Measurements from ENCODE around the gene MOBP. TPM values are rescaled to one million over a fixed set of nuclear protein-coding genes. Genes with fewer than 3 reads are reported as not detected.

Gene MOBP
- total and polyA plus RNA-seq, 2 of the 4 experiments (the other 2 are of a cell fraction): not detected

DNA sequence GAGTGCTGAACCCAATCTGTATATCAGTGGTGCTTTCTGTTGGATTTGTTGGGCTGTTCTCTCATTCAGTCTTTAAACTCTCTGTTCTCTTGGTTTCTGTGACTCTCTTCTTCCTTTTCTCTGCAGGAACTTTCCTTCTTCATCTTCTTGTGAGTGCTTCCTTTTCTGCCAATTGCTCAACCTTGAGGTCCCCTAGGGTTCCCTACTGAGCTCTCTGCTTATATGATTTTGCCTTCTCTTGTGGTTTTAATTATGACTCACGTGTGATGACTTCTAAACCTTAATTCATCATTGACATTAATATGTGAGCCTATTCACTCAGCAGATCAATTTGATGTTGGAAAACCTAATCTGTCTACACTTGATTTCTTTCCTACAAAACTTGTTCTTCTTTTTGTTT, 39.4 kb downstream of the MOBP start:
- H3K27me3 ChIP-seq (ENCODE audit: control insufficient read depth, insufficient read depth, low read length): peaks cover 9% of the 10 kb centered on the region
- no peaks in the 10 kb centered on the region for H3K36me3 ChIP-seq (ENCODE audit: control insufficient read depth, insufficient read depth, low read length)
- no peak for TF ChIP-seq FOS (IDR thresholded peaks at IDR 0.05; ENCODE audit: low read depth, low read length)
- TF ChIP-seq, protein P1, sequence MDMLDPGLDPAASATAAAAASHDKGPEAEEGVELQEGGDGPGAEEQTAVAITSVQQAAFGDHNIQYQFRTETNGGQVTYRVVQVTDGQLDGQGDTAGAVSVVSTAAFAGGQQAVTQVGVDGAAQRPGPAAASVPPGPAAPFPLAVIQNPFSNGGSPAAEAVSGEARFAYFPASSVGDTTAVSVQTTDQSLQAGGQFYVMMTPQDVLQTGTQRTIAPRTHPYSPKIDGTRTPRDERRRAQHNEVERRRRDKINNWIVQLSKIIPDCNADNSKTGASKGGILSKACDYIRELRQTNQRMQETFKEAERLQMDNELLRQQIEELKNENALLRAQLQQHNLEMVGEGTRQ (IDR thresholded peaks at IDR 0.05; ENCODE audit: low read depth, low read length): no peak
- no peak for TF ChIP-seq MXI1 (IDR thresholded peaks at IDR 0.05; ENCODE audit: borderline replicate concordance, low read depth, low read length)
- no peak for TF ChIP-seq MAZ (IDR thresholded peaks at IDR 0.05; ENCODE audit: borderline replicate concordance, low read depth, low read length)
- TF ChIP-seq POLR2A (IDR thresholded peaks at IDR 0.05; ENCODE audit: low read depth, low read length): no peak
- TF ChIP-seq, protein P2, sequence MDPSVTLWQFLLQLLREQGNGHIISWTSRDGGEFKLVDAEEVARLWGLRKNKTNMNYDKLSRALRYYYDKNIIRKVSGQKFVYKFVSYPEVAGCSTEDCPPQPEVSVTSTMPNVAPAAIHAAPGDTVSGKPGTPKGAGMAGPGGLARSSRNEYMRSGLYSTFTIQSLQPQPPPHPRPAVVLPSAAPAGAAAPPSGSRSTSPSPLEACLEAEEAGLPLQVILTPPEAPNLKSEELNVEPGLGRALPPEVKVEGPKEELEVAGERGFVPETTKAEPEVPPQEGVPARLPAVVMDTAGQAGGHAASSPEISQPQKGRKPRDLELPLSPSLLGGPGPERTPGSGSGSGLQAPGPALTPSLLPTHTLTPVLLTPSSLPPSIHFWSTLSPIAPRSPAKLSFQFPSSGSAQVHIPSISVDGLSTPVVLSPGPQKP (IDR thresholded peaks at IDR 0.05; ENCODE audit: borderline replicate concordance, low read depth, low read length): no peak
- CTCF ChIA-PET: interaction anchor here (0.6 kb wide), 1 partner anchor 67 kb away, joined by 4 read pairs; no protein-coding TSS in a partner anchor
- H3K18ac ChIP-seq (ENCODE audit: low read depth, low read length): no peak overlapping the region
- H3K56ac ChIP-seq (ENCODE audit: extremely low read depth, insufficient read depth, low read length): no peak overlapping the region
- POLR2A ChIA-PET (ENCODE audit: unreplicated experiment): no interaction called here
- WGBS, 2 experiments (ENCODE audit: extremely low coverage in 2 of 2, insufficient read length in 1 of 2): no CpG with 5 or more reads among the region's 1 CpG
- no peak overlapping the region for H3K4me2 ChIP-seq (ENCODE audit: low read depth, low read length)
- H3K23ac ChIP-seq (ENCODE audit: low read depth, low read length): no peak overlapping the region
- no peaks in the 10 kb centered on the region for H3K4me1 ChIP-seq (ENCODE audit: control insufficient read depth, insufficient read depth, low read length)
- H4K20me1 ChIP-seq (ENCODE audit: insufficient read depth, low read length): no peaks in the 10 kb centered on the region
- no peak overlapping the region for H2AFZ ChIP-seq (replicated peaks; ENCODE audit: low read length, poor library complexity)
- no peak overlapping the region for H3K4me3 ChIP-seq (ENCODE audit: insufficient read depth, low read depth, low read length)
- H2AK5ac ChIP-seq (ENCODE audit: low read depth, low read length): no peak overlapping the region
- H3K14ac ChIP-seq (replicated peaks; ENCODE audit: low read depth, low read length): no peak overlapping the region
- DNase-seq (no peak), ATAC-seq (ENCODE audit: low read depth) (no peak)
- H2BK15ac ChIP-seq (ENCODE audit: low read depth, low read length): no peak overlapping the region
- H4K8ac ChIP-seq (ENCODE audit: low read depth in 2 of 2, low read length in 2 of 2): no peak overlapping the region
- no peak overlapping the region for H4K91ac ChIP-seq (ENCODE audit: insufficient read depth, low read depth, low read length)
- no peak overlapping the region for H2BK20ac ChIP-seq (ENCODE audit: low read depth, low read length)
- H3K79me1 ChIP-seq (ENCODE audit: low read depth in 1 of 2, low read length in 2 of 2): no peaks in the 10 kb centered on the region
- H3K9ac ChIP-seq (ENCODE audit: low read depth, low read length): no peak overlapping the region
- H3K9me3 ChIP-seq (ENCODE audit: control insufficient read depth, insufficient read depth, low read length): no peaks in the 10 kb centered on the region
- no peak overlapping the region for H2AK9ac ChIP-seq (replicated peaks; ENCODE audit: low read depth, low read length, poor library complexity)
- H3K27ac ChIP-seq (ENCODE audit: insufficient read depth, low read length): no peak overlapping the region
- H3K4ac ChIP-seq (ENCODE audit: low read depth, low read length): no peak overlapping the region
- intact Hi-C loops (cut with micrococcal nuclease): no loop called here
- no peaks in the 10 kb centered on the region for H3K9me1 ChIP-seq (ENCODE audit: insufficient read depth, low read length)
- in situ Hi-C loops (cut with MboI; ENCODE audit: low sequenced_read_pairs): no loop called here
- H4K5ac ChIP-seq (ENCODE audit: low read depth, low read length): no peak overlapping the region
- H2BK5ac ChIP-seq (ENCODE audit: low read depth, low read length, poor library complexity, severe bottlenecking): no peak overlapping the region
- BruUV-seq (replicated peaks): no TSS peak
- dilution Hi-C loops (cut with HindIII; ENCODE audit: low sequenced_read_pairs, unreplicated experiment): no loop called here
- no peak overlapping the region for H2BK120ac ChIP-seq (ENCODE audit: low read depth, low read length)
